Liver (tissue), 9 donors: ENCODE results near the gene CD96. TPM values are rescaled to one million over a fixed set of nuclear protein-coding genes. Genes with fewer than 3 reads are reported as not detected.
A peak's percentile ranks its signal among the peaks of the same experiment; 100 is the strongest.

ENCODE experiments used
- DNase-seq: peaks from one replicate; pipeline ENCODE4 v3.0.0-alpha.2; 2017; ENCODE audit warnings: low spot score
- H3K27ac ChIP-seq, 2 donors: one replicate each; pipeline ENCODE4 v1.7.0; 2013; ENCODE audit warnings: inconsistent platforms in 2 of 2, low read length in 2 of 2, control low read depth in 1 of 2, low read depth in 1 of 2, mild to moderate bottlenecking in 1 of 2
- H3K27me3 ChIP-seq, 4 donors: one replicate each; pipeline versions ENCODE4 v1.6.1 to v1.7.0; 2013; ENCODE audit warnings: low read length in 3 of 4, inconsistent platforms in 1 of 4, mild to moderate bottlenecking in 1 of 4, moderate library complexity in 1 of 4; ENCODE audit not compliant: control insufficient read depth in 4 of 4, insufficient read depth in 4 of 4
- H3K36me3 ChIP-seq, 4 donors: one replicate each; pipeline versions ENCODE4 v1.6.1 to v1.7.0; 2013; ENCODE audit warnings: low read length in 3 of 4, mild to moderate bottlenecking in 3 of 4, low read depth in 1 of 4, moderate library complexity in 1 of 4; ENCODE audit not compliant: control insufficient read depth in 4 of 4, insufficient read depth in 3 of 4
- H3K4me1 ChIP-seq, 4 donors: one replicate each; pipeline versions ENCODE4 v1.6.1 to v1.7.0; 2013; ENCODE audit warnings: low read length in 3 of 4, mild to moderate bottlenecking in 3 of 4, moderate library complexity in 1 of 4; ENCODE audit not compliant: control insufficient read depth in 4 of 4, insufficient read depth in 4 of 4
- H3K4me3 ChIP-seq, 3 donors: one replicate each; pipeline versions ENCODE4 v1.6.1 to v1.7.0; 2013; ENCODE audit warnings: low read length in 3 of 3, control low read depth in 1 of 3, low read depth in 1 of 3, mild to moderate bottlenecking in 1 of 3
- H3K9ac ChIP-seq, 2 donors: one replicate each; pipeline ENCODE4 v1.7.0; 2013; ENCODE audit warnings: low read length in 2 of 2, mild to moderate bottlenecking in 2 of 2, moderate library complexity in 2 of 2, control low read depth in 1 of 2, low read depth in 1 of 2
- H3K9me3 ChIP-seq, 4 donors: one replicate each; pipeline versions ENCODE4 v1.6.1 to v1.7.0; 2013; ENCODE audit warnings: low read length in 3 of 4; ENCODE audit not compliant: control insufficient read depth in 4 of 4
- EGR1 ChIP-seq, 2 donors: IDR thresholded peaks; 2 replicates each; pipeline ENCODE4 v1.6.1; 2016 to 2018; ENCODE audit warnings: antibody characterized with exemption in 2 of 2, low read depth in 2 of 2
- FOXA1 ChIP-seq: IDR thresholded peaks from 2 replicates; pipeline ENCODE4 v1.6.1; 2016; ENCODE audit warnings: antibody characterized with exemption
- FOXA2 ChIP-seq: IDR thresholded peaks from 2 replicates; pipeline ENCODE4 v1.6.1; 2016; ENCODE audit warnings: antibody characterized with exemption
- GABPA ChIP-seq, 2 donors: IDR thresholded peaks in 1 of 2; conservative IDR thresholded peaks in 1 of 2; 2 replicates each; pipeline ENCODE4 v1.6.1; 2016; ENCODE audit warnings: antibody characterized with exemption in 2 of 2, mild to moderate bottlenecking in 1 of 2, moderate library complexity in 1 of 2
- HNF4A ChIP-seq, 2 donors: conservative IDR thresholded peaks; 2 replicates each; pipeline ENCODE4 v1.6.1; 2016; ENCODE audit warnings: antibody characterized with exemption in 2 of 2, mild to moderate bottlenecking in 2 of 2
- HNF4G ChIP-seq: IDR thresholded peaks from 2 replicates; pipeline ENCODE4 v1.6.1; 2016; ENCODE audit warnings: antibody characterized with exemption
- JUND ChIP-seq, 2 donors: IDR thresholded peaks; 2 replicates each; pipeline ENCODE4 v1.6.1; 2016; ENCODE audit warnings: antibody characterized with exemption in 2 of 2
- NR2F2 ChIP-seq: IDR thresholded peaks from 2 replicates; pipeline ENCODE4 v1.6.1; 2016; ENCODE audit warnings: antibody characterized with exemption
- RAD21 ChIP-seq, 2 donors: IDR thresholded peaks; 2 replicates each; pipeline ENCODE4 v1.6.1; 2016; ENCODE audit warnings: antibody characterized with exemption in 2 of 2, mild to moderate bottlenecking in 2 of 2
- RXRA ChIP-seq, 2 donors: IDR thresholded peaks; 2 replicates each; pipeline ENCODE4 v1.6.1; 2017 to 2018; ENCODE audit warnings: antibody characterized with exemption in 2 of 2, mild to moderate bottlenecking in 1 of 2
- TAF1 ChIP-seq: conservative IDR thresholded peaks from 2 replicates; pipeline ENCODE4 v1.6.1; 2016; ENCODE audit warnings: antibody characterized with exemption, mild to moderate bottlenecking
- YY1 ChIP-seq: IDR thresholded peaks from 2 replicates; pipeline ENCODE4 v1.6.1; 2016; ENCODE audit warnings: antibody characterized with exemption, mild to moderate bottlenecking
- WGBS: extraction: QIAGEN DNeasy Blood & Tissue Kit; methylation state at CpG from one replicate; pipeline ENCODE4 v1.1.7; 2013; 5-methylcytosine and 5-hydroxymethylcytosine counted together
- polyA plus RNA-seq, 2 donors: library from polyadenylated mRNA; stranded (reverse) in 1 of 2; unstranded in 1 of 2; fragments of 200-250 nt in 1 of 2; fragments of >200 nt in 1 of 2; fragmentation: Nextera tagmentation in 1 of 2; extraction: Ambion mirVana in 1 of 2; gene quantifications; one replicate each; pipeline versions ENCODE4 v1.2.1 to v1.2.3, GENCODE V29; 2013 to 2015
- total RNA-seq, 2 donors: library from RNA; depleted of rRNA; stranded (reverse); fragments of >200 nt; gene quantifications; one replicate each; pipeline ENCODE4 v1.2.3, GENCODE V29; 2014
- TF ChIP-seq, protein P1 (sequence below): IDR thresholded peaks from 2 replicates; pipeline ENCODE4 v1.6.1; 2016; ENCODE audit warnings: antibody characterized with exemption
- TF ChIP-seq, protein P2 (sequence below): IDR thresholded peaks from 2 replicates; pipeline ENCODE4 v1.6.1; 2016; ENCODE audit warnings: antibody characterized with exemption
- TF ChIP-seq, protein P3 (sequence below): fragments of 150-350 bp; IDR thresholded peaks from 2 replicates; pipeline ENCODE4 v1.5.1; 2017; ENCODE audit warnings: improper control_type of control experiment, low read depth, low read length; ENCODE audit not compliant: missing input control
- donor health status: healthy.
- donor health status: healthy.
- donor health status: healthy.
- donor health status: healthy.
- donor health status: healthy.

Gene CD96
- total and polyA plus RNA-seq, 4 donors: 0.46 to 2.7 (median 0.92) TPM

DNA sequence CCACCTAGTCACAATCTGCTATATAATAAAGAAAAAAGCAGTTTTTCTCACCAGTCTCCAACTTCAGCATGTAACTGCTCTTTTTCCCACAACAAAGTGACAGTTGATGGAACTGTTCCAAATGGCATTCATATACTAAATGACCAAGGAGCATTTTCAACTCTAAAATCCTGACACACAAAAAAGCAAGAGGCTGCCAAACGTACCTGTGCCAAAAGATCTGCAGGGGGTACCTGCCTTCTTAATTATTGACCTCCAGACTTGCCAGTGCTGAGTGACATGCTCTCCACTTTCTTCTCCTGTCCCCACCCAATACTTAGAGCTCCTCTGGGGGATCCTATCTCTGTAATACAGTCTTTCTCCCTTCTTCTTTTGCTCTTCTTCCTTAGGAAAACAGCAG lies 35.1 kb downstream of the CD96 start:
- no peak overlapping the region for H3K4me3 ChIP-seq
- WGBS: 44% methylated on average over 1 of the region's 1 CpG
- TF ChIP-seq HNF4A (conservative IDR thresholded peaks at IDR 0.05) (no peak), TAF1 (no peak), NR2F2 (no peak), YY1 (no peak), FOXA1 (no peak), GABPA (IDR thresholded peaks at IDR 0.05 in 1 of 2, conservative IDR thresholded peaks at IDR 0.05 in 1 of 2) (no peak), HNF4G (no peak), EGR1 (IDR thresholded peaks at IDR 0.05; ENCODE audit: low read depth in 2 of 2) (no peak), RXRA (IDR thresholded peaks at IDR 0.05) (no peak)
- TF ChIP-seq, protein P1, sequence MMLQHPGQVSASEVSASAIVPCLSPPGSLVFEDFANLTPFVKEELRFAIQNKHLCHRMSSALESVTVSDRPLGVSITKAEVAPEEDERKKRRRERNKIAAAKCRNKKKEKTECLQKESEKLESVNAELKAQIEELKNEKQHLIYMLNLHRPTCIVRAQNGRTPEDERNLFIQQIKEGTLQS: no peak
- TF ChIP-seq, protein P2, sequence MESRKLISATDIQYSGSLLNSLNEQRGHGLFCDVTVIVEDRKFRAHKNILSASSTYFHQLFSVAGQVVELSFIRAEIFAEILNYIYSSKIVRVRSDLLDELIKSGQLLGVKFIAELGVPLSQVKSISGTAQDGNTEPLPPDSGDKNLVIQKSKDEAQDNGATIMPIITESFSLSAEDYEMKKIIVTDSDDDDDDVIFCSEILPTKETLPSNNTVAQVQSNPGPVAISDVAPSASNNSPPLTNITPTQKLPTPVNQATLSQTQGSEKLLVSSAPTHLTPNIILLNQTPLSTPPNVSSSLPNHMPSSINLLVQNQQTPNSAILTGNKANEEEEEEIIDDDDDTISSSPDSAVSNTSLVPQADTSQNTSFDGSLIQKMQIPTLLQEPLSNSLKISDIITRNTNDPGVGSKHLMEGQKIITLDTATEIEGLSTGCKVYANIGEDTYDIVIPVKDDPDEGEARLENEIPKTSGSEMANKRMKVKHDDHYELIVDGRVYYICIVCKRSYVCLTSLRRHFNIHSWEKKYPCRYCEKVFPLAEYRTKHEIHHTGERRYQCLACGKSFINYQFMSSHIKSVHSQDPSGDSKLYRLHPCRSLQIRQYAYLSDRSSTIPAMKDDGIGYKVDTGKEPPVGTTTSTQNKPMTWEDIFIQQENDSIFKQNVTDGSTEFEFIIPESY: no peak
- TF ChIP-seq, protein P3, sequence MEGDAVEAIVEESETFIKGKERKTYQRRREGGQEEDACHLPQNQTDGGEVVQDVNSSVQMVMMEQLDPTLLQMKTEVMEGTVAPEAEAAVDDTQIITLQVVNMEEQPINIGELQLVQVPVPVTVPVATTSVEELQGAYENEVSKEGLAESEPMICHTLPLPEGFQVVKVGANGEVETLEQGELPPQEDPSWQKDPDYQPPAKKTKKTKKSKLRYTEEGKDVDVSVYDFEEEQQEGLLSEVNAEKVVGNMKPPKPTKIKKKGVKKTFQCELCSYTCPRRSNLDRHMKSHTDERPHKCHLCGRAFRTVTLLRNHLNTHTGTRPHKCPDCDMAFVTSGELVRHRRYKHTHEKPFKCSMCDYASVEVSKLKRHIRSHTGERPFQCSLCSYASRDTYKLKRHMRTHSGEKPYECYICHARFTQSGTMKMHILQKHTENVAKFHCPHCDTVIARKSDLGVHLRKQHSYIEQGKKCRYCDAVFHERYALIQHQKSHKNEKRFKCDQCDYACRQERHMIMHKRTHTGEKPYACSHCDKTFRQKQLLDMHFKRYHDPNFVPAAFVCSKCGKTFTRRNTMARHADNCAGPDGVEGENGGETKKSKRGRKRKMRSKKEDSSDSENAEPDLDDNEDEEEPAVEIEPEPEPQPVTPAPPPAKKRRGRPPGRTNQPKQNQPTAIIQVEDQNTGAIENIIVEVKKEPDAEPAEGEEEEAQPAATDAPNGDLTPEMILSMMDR: no peak
- H3K36me3 ChIP-seq: no peaks in the 10 kb centered on the region
- H3K27me3 ChIP-seq: peaks cover 0 to 3% (median 0%) of the 10 kb centered on the region in 4 donors
- H3K9me3 ChIP-seq: no peaks in the 10 kb centered on the region
- no peak for DNase-seq
- H3K9ac ChIP-seq: no peak overlapping the region
- no peaks in the 10 kb centered on the region for H3K4me1 ChIP-seq
- H3K27ac ChIP-seq: no peak overlapping the region

DNA sequence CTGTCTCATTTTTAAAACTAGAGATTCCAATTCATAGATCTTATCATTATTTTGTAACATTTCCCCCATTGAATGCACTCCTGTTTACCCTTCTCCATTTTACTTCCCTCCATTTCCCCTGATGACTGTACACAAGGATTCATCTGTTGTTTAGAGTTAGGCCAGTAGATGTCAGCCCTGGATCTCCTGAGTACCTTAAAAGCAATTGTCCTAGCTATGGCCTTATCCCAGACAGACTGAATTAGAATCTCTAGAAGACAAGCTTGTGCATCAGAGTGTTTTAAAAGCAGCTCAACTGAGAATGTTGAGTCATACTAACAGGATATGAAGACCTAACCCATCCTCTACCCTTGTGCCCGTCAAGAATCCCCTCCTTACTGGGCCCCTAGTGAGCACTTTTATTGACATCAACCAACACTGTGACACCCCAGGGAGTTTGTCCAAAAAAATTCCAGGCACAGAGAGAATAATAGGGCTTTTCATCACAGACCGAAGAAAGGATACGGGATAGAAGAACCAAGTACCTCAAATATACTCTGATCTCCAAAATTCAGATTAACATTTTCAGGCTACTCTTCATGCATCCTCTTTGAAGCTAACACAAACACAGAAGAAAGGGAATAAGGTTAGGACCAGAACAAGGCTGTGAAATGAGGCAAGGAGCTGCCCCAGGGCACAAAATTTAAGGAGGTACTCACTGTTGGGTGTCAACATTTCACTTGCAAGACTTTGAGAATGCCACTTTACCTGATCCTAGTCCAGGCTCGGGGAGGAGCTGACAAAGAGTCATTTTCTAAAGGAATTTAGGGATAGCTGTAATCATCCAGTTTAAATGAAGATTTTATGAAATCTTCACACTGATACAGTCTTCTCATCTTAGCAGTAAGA lies 36.0 kb downstream of the CD96 start:
- Histone ChIP-seq H3K4me1 (no peaks in the 10 kb centered on the region), H3K9me3 (no peaks in the 10 kb centered on the region), H3K36me3 (no peaks in the 10 kb centered on the region), H3K4me3 (no peak overlapping the region), H3K27me3 (peaks cover 0 to 3% (median 0%) of the 10 kb centered on the region in 4 donors), H3K9ac (no peak overlapping the region), H3K27ac (no peak overlapping the region)
- WGBS: 81% methylated on average over 4 of the region's 4 CpGs
- TF ChIP-seq, protein P3: peak; percentile 24
- TF ChIP-seq RAD21 (IDR thresholded peaks at IDR 0.05): peak; percentile 67 to 68
- TF ChIP-seq JUND (IDR thresholded peaks at IDR 0.05): no peak
- TF ChIP-seq TAF1: no peak
- TF ChIP-seq FOXA2: peak; percentile 10
- no peak for DNase-seq
